Measurements from ENCODE around the gene CA5A. TPM values are rescaled to one million over a fixed set of nuclear protein-coding genes. Genes with fewer than 3 reads are reported as not detected.

The CA5A gene
- total RNA-seq, 4 donors from 2014 or later = not detected

DNA sequence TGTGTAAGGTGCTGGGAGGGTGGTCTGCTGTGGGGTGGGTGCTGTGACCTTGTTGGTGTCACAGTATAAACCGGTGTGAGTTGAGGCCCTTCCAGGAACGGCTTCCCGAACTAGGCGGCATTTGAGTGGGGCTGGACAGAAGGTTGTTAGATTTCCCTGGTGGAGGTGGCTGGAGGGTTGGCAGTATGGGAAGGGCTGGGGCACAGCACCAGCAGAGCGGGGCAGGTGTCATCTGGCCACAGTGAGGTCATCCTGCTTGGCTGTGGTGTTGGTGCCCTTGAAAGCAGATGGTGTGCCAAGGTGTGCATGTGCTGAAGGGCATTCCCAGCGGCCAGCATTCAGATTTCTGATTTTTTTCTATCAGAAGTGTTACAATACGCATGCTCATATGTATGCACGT is 43.0 kb upstream of the CA5A start:
- 93% methylated on average over 7 of the region's 8 CpGs for WGBS
- no peak for TF ChIP-seq POLR2AphosphoS5 (IDR thresholded peaks at IDR 0.05)
- TF ChIP-seq POLR2A (IDR thresholded peaks at IDR 0.05) = no peak
- TF ChIP-seq, protein P1, sequence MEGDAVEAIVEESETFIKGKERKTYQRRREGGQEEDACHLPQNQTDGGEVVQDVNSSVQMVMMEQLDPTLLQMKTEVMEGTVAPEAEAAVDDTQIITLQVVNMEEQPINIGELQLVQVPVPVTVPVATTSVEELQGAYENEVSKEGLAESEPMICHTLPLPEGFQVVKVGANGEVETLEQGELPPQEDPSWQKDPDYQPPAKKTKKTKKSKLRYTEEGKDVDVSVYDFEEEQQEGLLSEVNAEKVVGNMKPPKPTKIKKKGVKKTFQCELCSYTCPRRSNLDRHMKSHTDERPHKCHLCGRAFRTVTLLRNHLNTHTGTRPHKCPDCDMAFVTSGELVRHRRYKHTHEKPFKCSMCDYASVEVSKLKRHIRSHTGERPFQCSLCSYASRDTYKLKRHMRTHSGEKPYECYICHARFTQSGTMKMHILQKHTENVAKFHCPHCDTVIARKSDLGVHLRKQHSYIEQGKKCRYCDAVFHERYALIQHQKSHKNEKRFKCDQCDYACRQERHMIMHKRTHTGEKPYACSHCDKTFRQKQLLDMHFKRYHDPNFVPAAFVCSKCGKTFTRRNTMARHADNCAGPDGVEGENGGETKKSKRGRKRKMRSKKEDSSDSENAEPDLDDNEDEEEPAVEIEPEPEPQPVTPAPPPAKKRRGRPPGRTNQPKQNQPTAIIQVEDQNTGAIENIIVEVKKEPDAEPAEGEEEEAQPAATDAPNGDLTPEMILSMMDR (IDR thresholded peaks at IDR 0.05) = no peak
- TF ChIP-seq EP300 (IDR thresholded peaks at IDR 0.05) = no peak
- H3K27ac ChIP-seq = no peak overlapping the region

DNA sequence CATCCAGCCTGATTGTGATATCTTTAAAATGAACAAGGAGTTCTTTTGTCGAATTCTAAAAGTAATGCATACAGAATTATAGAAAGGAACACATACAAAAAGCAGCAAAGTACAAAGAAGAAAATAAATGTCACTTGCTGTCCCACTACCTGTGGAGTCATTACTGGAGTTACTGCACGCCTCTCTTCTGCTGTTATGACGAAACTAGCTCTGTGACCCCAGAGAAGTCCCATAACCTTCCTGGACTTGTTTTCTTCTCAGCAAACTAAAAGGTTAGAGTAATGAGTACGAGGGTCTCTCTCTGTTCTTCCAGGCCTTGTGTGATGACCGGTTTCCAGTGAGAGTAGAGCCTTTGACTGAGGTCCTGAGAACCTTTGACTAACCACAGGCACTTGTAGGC is 41.8 kb upstream of the CA5A start:
- TF ChIP-seq EP300 (IDR thresholded peaks at IDR 0.05) = no peak
- TF ChIP-seq, protein P1 (IDR thresholded peaks at IDR 0.05) = no peak
- no peak for TF ChIP-seq POLR2A (IDR thresholded peaks at IDR 0.05)
- TF ChIP-seq POLR2AphosphoS5 (IDR thresholded peaks at IDR 0.05) = no peak
- 97% methylated on average over 5 of the region's 5 CpGs for WGBS
- DNase-seq (ENCODE audit: low spot score in 2 of 2) = no peak
- no peak overlapping the region for H3K27ac ChIP-seq
- peaks cover 3% of the 10 kb centered on the region for H3K4me1 ChIP-seq
- H3K36me3 ChIP-seq = peaks cover 26% of the 10 kb centered on the region
- no peak overlapping the region for H3K4me3 ChIP-seq
- H3K27me3 ChIP-seq = no peaks in the 10 kb centered on the region
- H3K9me3 ChIP-seq = no peaks in the 10 kb centered on the region

More for the DNA sequence above, 43.0 kb upstream of the CA5A start:
- H3K9me3 ChIP-seq = no peaks in the 10 kb centered on the region
- H3K4me3 ChIP-seq = no peak overlapping the region
- no peaks in the 10 kb centered on the region for H3K4me1 ChIP-seq
- no peak for DNase-seq (ENCODE audit: low spot score in 2 of 2)
- H3K27me3 ChIP-seq = no peaks in the 10 kb centered on the region
- H3K36me3 ChIP-seq = peaks cover 26% of the 10 kb centered on the region

DNA sequence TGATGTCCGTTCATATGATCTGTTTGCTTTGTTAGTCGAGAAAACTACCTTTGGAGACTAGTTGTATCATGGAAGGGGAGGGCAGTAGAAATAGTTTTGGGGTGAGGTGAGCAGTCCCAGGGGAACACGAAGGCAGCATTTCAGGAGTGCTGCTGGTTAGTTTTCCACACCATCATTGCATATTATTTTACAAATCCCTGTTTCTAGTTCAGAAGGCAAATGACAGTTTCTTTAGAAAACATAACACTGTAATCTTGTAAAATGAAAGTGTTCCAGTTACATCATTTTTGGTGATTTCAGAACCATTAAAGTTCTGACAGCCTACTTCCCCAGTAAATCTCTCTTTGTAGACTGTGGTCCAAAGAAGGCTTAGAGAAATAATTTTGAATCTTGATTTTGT is 40.3 kb upstream of the CA5A start:
- WGBS = 70% methylated on average over 3 of the region's 3 CpGs
- peaks cover 3% of the 10 kb centered on the region for H3K4me1 ChIP-seq
- no peak overlapping the region for H3K27ac ChIP-seq
- peaks cover 14% of the 10 kb centered on the region for H3K9me3 ChIP-seq
- no peak for TF ChIP-seq POLR2AphosphoS5 (IDR thresholded peaks at IDR 0.05)
- TF ChIP-seq POLR2A (IDR thresholded peaks at IDR 0.05) = no peak
- no peak for TF ChIP-seq EP300 (IDR thresholded peaks at IDR 0.05)
- TF ChIP-seq, protein P1 (IDR thresholded peaks at IDR 0.05) = no peak
- H3K27me3 ChIP-seq = no peaks in the 10 kb centered on the region
- no peak for DNase-seq (ENCODE audit: low spot score in 2 of 2)
- peaks cover 17% of the 10 kb centered on the region for H3K36me3 ChIP-seq
- no peak overlapping the region for H3K4me3 ChIP-seq

DNA sequence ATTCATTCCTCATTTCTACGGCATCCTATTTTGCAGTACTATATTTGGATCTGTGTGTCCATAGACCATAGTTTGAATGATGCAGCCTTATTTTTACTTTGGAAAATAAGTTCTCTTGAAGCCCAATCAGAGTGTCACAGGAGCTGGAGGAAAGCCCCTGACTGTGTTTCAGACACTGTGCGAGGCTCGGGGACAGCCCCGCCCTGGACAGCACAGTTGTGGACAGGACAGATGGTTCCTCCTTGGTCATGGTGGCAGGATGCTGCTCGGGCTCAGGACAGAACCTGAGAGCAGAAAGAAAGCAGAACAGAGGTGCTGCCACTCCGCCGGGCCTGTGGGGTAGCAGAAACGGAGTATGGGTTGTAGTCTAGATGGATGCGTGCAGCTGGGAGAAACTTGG is 37.8 kb upstream of the CA5A start:
- Histone ChIP-seq H3K9me3 (peaks cover 14% of the 10 kb centered on the region), H3K27ac (no peak overlapping the region), H3K4me3 (no peak overlapping the region), H3K36me3 (peaks cover 9% of the 10 kb centered on the region), H3K4me1 (peaks cover 3% of the 10 kb centered on the region), H3K27me3 (no peaks in the 10 kb centered on the region)
- 96% methylated on average over 9 of the region's 9 CpGs for WGBS
- no peak for DNase-seq (ENCODE audit: low spot score in 2 of 2)
- no peak for TF ChIP-seq EP300 (IDR thresholded peaks at IDR 0.05)

DNA sequence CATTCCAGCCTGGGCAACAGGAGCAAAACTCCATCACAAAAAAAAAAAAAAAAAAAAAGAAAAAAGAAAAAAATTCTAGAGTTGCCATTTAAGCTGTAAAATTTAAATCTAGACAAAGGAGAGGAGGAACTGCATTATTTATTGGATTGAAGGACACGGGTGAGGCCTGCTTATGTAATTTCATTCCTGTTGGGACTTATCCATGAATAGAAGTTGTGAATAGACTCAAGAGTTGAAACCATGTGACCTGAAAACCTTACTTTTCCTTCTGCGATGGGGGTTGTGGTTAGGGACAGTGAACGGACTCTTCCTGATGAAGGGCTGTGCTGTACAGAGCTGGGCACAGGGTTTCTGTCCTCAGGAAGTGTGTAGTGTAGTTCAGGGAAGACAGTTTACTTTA is 37.4 kb upstream of the CA5A start:
- WGBS = 62% methylated on average over 3 of the region's 3 CpGs

More for the DNA sequence above, 37.4 kb upstream of the CA5A start:
- Histone ChIP-seq H3K36me3 (peaks cover 9% of the 10 kb centered on the region), H3K27me3 (no peaks in the 10 kb centered on the region), H3K9me3 (peaks cover 14% of the 10 kb centered on the region), H3K4me1 (peaks cover 3% of the 10 kb centered on the region), H3K4me3 (no peak overlapping the region), H3K27ac (no peak overlapping the region)
- no peak for TF ChIP-seq EP300 (IDR thresholded peaks at IDR 0.05)
- no peak for TF ChIP-seq POLR2A (IDR thresholded peaks at IDR 0.05)
- TF ChIP-seq POLR2AphosphoS5 (IDR thresholded peaks at IDR 0.05) = no peak
- TF ChIP-seq, protein P1 (IDR thresholded peaks at IDR 0.05) = no peak
- DNase-seq (ENCODE audit: low spot score in 2 of 2) = no peak

Measured in suprapubic skin (tissue), 4 donors.